Measurements from ENCODE around the gene STK32B.

DNA sequence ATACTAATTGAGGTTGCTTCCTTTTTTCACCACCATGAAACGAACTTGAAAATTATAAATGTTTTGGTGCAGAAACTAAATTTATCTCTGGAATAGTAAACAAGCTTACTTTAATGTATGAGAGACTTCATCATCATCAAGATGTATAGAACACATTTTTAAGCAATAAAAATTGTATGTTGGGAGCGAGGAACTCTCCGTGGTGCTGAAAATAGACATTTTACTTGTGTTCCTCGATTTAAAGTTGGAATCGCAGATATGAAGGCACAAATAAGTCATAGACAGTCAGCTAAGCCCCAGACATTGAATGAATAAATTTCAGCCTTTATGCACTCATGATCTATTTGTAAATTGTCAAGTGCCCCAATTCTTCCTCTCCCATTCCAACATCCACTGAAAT is 310.7 kb downstream of the STK32B start:
- TF ChIP-seq CTCF (conservative IDR thresholded peaks at IDR 0.05): no peak
- no peak for TF ChIP-seq ZFX (IDR thresholded peaks at IDR 0.05)

All from C4-2B (cell line).